Smooth muscle cell of the coronary artery (primary cell): ENCODE measurements around the gene RNF133. TPM values are rescaled to one million over a fixed set of nuclear protein-coding genes. Genes with fewer than 3 reads are reported as not detected.

Source experiments
- total RNA-seq: library from RNA; depleted of rRNA; stranded (reverse); fragments of >200 nt; gene quantifications from 2 replicates; pipeline ENCODE4 v1.2.3, GENCODE V29; 2014; ENCODE audit warnings: low replicate concordance

Gene RNF133, protein sequence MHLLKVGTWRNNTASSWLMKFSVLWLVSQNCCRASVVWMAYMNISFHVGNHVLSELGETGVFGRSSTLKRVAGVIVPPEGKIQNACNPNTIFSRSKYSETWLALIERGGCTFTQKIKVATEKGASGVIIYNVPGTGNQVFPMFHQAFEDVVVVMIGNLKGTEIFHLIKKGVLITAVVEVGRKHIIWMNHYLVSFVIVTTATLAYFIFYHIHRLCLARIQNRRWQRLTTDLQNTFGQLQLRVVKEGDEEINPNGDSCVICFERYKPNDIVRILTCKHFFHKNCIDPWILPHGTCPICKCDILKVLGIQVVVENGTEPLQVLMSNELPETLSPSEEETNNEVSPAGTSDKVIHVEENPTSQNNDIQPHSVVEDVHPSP
- total RNA-seq, result 0.23 TPM in 1 of 2 replicates, not detected in the other

DNA sequence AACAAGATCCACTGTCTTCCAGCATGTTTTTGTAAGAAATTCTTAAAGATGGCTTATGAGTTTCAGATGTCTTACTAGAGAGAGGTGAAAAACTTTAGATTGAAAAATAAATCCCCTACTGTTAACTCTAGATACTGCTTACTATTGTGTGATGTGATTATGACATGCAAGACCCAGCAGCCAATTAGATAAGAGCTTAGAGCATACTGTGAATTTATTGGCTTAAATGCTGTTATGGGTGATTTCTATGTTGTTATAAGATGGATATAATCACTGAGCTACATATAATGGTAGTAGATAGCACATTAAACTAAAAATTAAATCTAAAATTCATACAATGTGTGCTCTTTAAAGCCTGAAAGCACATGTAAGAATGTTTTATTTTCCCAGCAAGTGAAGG is at the start of gene RNF133:
Gene RNF133 (minus strand): TSS at position 101 of the 400 bp plus-strand sequence. CDS start 199 bp downstream, outside the sequence.

DNA sequence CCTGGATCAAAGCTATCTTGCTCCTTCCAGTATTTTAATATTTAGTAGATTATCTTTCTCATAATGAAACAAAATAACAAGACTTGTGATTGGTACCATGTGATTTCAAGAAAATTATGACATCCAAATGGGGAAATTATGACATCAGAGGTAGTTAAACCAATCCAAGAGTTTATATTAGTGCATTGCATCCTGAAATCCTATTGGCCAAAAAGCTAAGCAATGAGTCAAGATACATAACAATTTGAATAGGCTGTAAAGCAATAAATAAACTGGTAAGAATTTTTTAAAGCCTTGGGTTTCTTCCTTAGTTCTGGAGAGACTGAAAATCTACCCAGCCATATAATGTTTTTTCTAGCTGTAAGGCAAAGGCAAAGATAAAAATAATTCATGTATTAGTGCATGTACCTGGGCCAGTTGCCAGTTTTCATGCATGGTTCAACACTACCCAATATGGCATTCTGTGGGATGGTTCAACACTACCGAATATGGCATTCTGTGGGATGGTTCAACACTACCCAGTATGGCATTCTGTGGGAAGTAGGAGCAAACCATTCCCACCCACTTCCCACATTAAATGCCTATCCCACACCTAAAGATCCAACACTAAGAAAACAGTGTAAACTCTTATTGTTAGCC is 4.1 kb upstream of the RNF133 start, which contains the start of gene RNF148:
Gene RNF148 (minus strand): TSS at position 51 of the 639 bp plus-strand sequence. CDS start 172 bp downstream, outside the sequence.

Other genes starting within 250 kb of the RNF133 start
- 0.45 and 0.82 TPM in 2 replicates for gene RNF148, start 3.8 kb upstream of the RNF133 start, total RNA-seq
- gene CADPS2, start 187.3 kb upstream of the RNF133 start, total RNA-seq, result 20.7 and 26.2 TPM in 2 replicates